GM19043 (cell line): Measurements from ENCODE around the gene MPC1L.
"Not testable (repeated sequence)": the region's sequence is repeated elsewhere in the genome, so short reads cannot be mapped to it uniquely, and the experiment has no call there.

Experiments used
- ATAC-seq: cut with Tn5 transposase; IDR thresholded peaks from one replicate; pipeline ENCODE4 v1.9.1; 2021; ENCODE audit warnings: low read depth; ENCODE audit not compliant: unreplicated experiment

MPC1L gene

GRCh38 chrX:40623139-40623536 lies at the start of gene MPC1L:
Gene MPC1L, plus strand, starts transcription at chrX:40623428. Its CDS starts 138 bp downstream, at chrX:40623566.
- no peak for ATAC-seq

- no peak for ATAC-seq
Measured at GRCh38 chrX:40573763-40574162, 49.5 kb upstream of the MPC1L start.

GRCh38 chrX:40575411-40575810 lies 47.8 kb upstream of the MPC1L start:
- not testable (repeated sequence) for ATAC-seq

GRCh38 chrX:40576291-40576690 lies 46.9 kb upstream of the MPC1L start:
- ATAC-seq, result no peak

GRCh38 chrX:40578039-40578695 lies 45.1 kb upstream of the MPC1L start:
- ATAC-seq, result no peak

- ATAC-seq, result no peak
Measured at GRCh38 chrX:40579141-40579540, 44.1 kb upstream of the MPC1L start.

- peak; percentile 41 for ATAC-seq
Measured at GRCh38 chrX:40579900-40580536, 43.2 kb upstream of the MPC1L start.

- ATAC-seq, result peak; percentile 97
Measured at GRCh38 chrX:40580537-40581335, 42.5 kb upstream of the MPC1L start, which contains the start of gene ATP6AP2. Gene ATP6AP2, plus strand, starts transcription at chrX:40580970. Its CDS starts 96 bp downstream, at chrX:40581066.

- ATAC-seq, result no peak
Measured at GRCh38 chrX:40581336-40581920, 41.8 kb upstream of the MPC1L start.

- ATAC-seq, result not testable (repeated sequence)
Measured at GRCh38 chrX:40582178-40582577, 41.0 kb upstream of the MPC1L start.

- no peak for ATAC-seq
Measured at GRCh38 chrX:40582811-40583210, 40.4 kb upstream of the MPC1L start.

GRCh38 chrX:40587623-40588022 lies 35.6 kb upstream of the MPC1L start:
- not testable (repeated sequence) for ATAC-seq

- ATAC-seq, result not testable (repeated sequence)
Measured at GRCh38 chrX:40589616-40590321, 33.5 kb upstream of the MPC1L start.

- no peak for ATAC-seq
Measured at GRCh38 chrX:40603446-40603845, 19.8 kb upstream of the MPC1L start.

GRCh38 chrX:40607381-40607780 lies 15.8 kb upstream of the MPC1L start:
- ATAC-seq, result no peak

- no peak for ATAC-seq
Measured at GRCh38 chrX:40612511-40612910, 10.7 kb upstream of the MPC1L start.

- no peak for ATAC-seq
Measured at GRCh38 chrX:40615976-40616375, 7.3 kb upstream of the MPC1L start.

GRCh38 chrX:40617566-40617965 lies 5.7 kb upstream of the MPC1L start:
- ATAC-seq, result no peak

GRCh38 chrX:40622479-40623138 lies 619 bp upstream of the MPC1L start:
- no peak for ATAC-seq

GRCh38 chrX:40623665-40624064 lies 437 bp downstream of the MPC1L start:
- no peak for ATAC-seq
